ENCODE data around the gene GAPVD1. TPM values are rescaled to one million over a fixed set of nuclear protein-coding genes. Genes with fewer than 3 reads are reported as not detected.

GAPVD1 gene
- total and polyA plus RNA-seq, 2 of the 13 experiments (the other 11 are each of a cell fraction or from before 2014, with no cell fraction given): 11.1 to 33.2 TPM

DNA sequence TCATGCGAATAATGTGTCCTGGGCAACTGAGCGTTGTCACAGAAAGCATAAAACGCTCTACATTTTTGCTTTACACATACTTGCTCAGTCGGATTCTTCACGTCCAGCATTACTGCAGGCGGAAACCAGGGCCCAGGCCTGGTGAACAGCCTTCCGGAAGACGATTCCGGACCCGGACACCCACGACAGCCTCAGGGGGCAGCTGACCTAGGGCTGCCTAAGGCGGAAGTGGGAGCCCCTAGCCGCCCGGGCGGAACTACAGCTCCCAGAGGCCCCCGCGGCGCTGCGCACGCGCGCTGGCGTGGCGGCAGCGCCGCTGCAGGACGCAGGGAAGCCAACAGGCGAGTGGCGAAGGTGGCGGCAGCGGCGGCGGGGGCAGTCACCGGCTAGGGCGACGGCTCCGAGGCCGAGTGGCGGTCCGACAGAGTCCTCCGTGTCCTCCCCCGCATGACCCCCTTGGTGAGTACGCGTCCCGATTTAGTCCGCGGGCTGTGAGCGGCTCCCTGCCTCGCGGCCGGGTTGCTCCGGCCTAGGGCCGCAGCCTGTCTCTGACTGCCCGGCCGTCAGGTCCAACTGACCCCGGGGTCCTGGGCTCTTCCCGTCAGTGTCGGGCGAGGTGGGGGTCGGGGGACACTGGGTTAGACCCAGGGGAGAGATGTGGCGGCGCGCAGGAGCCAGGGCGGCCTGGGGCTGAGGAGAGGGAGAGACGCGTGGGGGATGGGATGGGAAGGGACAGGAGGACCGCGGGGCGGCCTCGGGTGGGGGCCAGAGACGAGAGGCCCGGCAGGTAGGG lies at the start of gene GAPVD1 (continued):
- TF ChIP-seq SOX13 (IDR thresholded peaks at IDR 0.05) (no peak), SOX13 (CRISPR knock-in tag; conservative IDR thresholded peaks at IDR 0.05 in 1 of 2, IDR thresholded peaks at IDR 0.05 in 1 of 2) (no peak), XRCC5 (optimal IDR thresholded peaks at IDR 0.05; ENCODE audit: low read length) (peak; percentile 62), ZFYVE20 (CRISPR knock-in tag; IDR thresholded peaks at IDR 0.05; ENCODE audit: borderline replicate concordance, low read depth) (no peak), SUZ12 (IDR thresholded peaks at IDR 0.05; ENCODE audit: low read depth, low read length) (peak; percentile 81), PCBP2 (optimal IDR thresholded peaks at IDR 0.05; ENCODE audit: low read depth, low read length, poor library complexity, severe bottlenecking) (no peak), SRSF4 (IDR thresholded peaks at IDR 0.05; ENCODE audit: low read depth, low read length, poor library complexity, severe bottlenecking) (no peak), ZNF883 (CRISPR knock-in tag; IDR thresholded peaks at IDR 0.05; ENCODE audit: not compliant biosample characterization) (no peak), RFXANK (CRISPR knock-in tag; IDR thresholded peaks at IDR 0.05) (no peak)
- TF ChIP-seq, protein P1, sequence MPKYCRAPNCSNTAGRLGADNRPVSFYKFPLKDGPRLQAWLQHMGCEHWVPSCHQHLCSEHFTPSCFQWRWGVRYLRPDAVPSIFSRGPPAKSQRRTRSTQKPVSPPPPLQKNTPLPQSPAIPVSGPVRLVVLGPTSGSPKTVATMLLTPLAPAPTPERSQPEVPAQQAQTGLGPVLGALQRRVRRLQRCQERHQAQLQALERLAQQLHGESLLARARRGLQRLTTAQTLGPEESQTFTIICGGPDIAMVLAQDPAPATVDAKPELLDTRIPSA (CRISPR knock-in tag; IDR thresholded peaks at IDR 0.05; ENCODE audit: borderline replicate concordance): peak; percentile 60; the same call in 1 of the 2 replicates
- TF ChIP-seq, protein P2, sequence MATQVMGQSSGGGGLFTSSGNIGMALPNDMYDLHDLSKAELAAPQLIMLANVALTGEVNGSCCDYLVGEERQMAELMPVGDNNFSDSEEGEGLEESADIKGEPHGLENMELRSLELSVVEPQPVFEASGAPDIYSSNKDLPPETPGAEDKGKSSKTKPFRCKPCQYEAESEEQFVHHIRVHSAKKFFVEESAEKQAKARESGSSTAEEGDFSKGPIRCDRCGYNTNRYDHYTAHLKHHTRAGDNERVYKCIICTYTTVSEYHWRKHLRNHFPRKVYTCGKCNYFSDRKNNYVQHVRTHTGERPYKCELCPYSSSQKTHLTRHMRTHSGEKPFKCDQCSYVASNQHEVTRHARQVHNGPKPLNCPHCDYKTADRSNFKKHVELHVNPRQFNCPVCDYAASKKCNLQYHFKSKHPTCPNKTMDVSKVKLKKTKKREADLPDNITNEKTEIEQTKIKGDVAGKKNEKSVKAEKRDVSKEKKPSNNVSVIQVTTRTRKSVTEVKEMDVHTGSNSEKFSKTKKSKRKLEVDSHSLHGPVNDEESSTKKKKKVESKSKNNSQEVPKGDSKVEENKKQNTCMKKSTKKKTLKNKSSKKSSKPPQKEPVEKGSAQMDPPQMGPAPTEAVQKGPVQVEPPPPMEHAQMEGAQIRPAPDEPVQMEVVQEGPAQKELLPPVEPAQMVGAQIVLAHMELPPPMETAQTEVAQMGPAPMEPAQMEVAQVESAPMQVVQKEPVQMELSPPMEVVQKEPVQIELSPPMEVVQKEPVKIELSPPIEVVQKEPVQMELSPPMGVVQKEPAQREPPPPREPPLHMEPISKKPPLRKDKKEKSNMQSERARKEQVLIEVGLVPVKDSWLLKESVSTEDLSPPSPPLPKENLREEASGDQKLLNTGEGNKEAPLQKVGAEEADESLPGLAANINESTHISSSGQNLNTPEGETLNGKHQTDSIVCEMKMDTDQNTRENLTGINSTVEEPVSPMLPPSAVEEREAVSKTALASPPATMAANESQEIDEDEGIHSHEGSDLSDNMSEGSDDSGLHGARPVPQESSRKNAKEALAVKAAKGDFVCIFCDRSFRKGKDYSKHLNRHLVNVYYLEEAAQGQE (IDR thresholded peaks at IDR 0.05; ENCODE audit: borderline replicate concordance in 1 of 2, low read depth in 1 of 2, low read length in 2 of 2): no peak
- TF ChIP-seq, protein P3, sequence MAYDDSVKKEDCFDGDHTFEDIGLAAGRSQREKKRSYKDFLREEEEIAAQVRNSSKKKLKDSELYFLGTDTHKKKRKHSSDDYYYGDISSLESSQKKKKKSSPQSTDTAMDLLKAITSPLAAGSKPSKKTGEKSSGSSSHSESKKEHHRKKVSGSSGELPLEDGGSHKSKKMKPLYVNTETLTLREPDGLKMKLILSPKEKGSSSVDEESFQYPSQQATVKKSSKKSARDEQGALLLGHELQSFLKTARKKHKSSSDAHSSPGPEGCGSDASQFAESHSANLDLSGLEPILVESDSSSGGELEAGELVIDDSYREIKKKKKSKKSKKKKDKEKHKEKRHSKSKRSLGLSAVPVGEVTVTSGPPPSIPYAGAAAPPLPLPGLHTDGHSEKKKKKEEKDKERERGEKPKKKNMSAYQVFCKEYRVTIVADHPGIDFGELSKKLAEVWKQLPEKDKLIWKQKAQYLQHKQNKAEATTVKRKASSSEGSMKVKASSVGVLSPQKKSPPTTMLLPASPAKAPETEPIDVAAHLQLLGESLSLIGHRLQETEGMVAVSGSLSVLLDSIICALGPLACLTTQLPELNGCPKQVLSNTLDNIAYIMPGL (CRISPR knock-in tag; IDR thresholded peaks at IDR 0.05; ENCODE audit: borderline replicate concordance in 1 of 2, low read depth in 1 of 2): peak; percentile 86 to 94; a peak in 3 of 4 replicates
- TF ChIP-seq, protein P4, sequence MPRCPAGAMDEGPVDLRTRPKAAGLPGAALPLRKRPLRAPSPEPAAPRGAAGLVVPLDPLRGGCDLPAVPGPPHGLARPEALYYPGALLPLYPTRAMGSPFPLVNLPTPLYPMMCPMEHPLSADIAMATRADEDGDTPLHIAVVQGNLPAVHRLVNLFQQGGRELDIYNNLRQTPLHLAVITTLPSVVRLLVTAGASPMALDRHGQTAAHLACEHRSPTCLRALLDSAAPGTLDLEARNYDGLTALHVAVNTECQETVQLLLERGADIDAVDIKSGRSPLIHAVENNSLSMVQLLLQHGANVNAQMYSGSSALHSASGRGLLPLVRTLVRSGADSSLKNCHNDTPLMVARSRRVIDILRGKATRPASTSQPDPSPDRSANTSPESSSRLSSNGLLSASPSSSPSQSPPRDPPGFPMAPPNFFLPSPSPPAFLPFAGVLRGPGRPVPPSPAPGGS (CRISPR knock-in tag; IDR thresholded peaks at IDR 0.05): no peak; the same call in 1 of the 2 replicates
- TF ChIP-seq, protein P5, sequence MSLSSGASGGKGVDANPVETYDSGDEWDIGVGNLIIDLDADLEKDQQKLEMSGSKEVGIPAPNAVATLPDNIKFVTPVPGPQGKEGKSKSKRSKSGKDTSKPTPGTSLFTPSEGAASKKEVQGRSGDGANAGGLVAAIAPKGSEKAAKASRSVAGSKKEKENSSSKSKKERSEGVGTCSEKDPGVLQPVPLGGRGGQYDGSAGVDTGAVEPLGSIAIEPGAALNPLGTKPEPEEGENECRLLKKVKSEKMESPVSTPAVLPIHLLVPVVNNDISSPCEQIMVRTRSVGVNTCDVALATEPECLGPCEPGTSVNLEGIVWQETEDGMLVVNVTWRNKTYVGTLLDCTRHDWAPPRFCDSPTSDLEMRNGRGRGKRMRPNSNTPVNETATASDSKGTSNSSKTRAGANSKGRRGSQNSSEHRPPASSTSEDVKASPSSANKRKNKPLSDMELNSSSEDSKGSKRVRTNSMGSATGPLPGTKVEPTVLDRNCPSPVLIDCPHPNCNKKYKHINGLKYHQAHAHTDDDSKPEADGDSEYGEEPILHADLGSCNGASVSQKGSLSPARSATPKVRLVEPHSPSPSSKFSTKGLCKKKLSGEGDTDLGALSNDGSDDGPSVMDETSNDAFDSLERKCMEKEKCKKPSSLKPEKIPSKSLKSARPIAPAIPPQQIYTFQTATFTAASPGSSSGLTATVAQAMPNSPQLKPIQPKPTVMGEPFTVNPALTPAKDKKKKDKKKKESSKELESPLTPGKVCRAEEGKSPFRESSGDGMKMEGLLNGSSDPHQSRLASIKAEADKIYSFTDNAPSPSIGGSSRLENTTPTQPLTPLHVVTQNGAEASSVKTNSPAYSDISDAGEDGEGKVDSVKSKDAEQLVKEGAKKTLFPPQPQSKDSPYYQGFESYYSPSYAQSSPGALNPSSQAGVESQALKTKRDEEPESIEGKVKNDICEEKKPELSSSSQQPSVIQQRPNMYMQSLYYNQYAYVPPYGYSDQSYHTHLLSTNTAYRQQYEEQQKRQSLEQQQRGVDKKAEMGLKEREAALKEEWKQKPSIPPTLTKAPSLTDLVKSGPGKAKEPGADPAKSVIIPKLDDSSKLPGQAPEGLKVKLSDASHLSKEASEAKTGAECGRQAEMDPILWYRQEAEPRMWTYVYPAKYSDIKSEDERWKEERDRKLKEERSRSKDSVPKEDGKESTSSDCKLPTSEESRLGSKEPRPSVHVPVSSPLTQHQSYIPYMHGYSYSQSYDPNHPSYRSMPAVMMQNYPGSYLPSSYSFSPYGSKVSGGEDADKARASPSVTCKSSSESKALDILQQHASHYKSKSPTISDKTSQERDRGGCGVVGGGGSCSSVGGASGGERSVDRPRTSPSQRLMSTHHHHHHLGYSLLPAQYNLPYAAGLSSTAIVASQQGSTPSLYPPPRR (CRISPR knock-in tag; IDR thresholded peaks at IDR 0.05; ENCODE audit: borderline replicate concordance): no peak; the same call in 1 of the 2 replicates
